ENCODE measurements around the gene PTPA.
A peak's percentile ranks its signal among the peaks of the same experiment; 100 is the strongest.

The PTPA gene

DNA sequence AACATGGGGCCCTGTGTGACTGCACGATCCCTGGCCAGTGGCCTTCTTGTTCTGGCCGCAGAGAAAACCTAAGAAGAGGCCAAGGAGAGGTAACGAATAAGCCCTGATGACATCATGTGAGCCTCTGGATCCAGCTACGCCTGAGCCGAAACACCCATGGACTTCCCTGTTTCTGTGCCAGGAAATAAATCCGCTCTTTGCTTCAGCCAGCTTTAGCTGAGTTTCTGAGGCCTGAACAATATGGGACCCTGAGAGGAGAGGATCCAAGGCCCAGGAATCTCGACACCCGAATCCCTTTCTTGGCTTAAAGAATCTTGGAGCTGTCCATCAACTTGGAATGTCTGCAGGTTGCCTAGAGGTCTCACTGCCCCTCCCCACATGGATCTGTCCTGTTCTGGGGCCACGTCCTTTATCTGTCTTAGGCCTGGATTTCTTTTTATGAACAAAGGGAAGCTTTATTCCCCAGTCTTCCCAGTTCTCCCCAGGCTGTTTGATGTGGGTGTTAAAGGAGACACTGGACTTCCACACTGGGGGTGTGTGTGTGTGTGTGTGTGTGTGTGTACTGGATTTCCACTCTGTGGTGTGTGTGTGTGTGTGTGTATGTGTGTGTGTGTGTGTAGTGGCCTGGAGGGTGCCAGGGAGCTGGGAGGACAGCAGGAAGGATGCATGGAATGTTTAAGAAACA, 53.2 kb downstream of the PTPA start:
- no peak for DNase-seq (ENCODE audit: low spot score)
- TF ChIP-seq, protein P1, sequence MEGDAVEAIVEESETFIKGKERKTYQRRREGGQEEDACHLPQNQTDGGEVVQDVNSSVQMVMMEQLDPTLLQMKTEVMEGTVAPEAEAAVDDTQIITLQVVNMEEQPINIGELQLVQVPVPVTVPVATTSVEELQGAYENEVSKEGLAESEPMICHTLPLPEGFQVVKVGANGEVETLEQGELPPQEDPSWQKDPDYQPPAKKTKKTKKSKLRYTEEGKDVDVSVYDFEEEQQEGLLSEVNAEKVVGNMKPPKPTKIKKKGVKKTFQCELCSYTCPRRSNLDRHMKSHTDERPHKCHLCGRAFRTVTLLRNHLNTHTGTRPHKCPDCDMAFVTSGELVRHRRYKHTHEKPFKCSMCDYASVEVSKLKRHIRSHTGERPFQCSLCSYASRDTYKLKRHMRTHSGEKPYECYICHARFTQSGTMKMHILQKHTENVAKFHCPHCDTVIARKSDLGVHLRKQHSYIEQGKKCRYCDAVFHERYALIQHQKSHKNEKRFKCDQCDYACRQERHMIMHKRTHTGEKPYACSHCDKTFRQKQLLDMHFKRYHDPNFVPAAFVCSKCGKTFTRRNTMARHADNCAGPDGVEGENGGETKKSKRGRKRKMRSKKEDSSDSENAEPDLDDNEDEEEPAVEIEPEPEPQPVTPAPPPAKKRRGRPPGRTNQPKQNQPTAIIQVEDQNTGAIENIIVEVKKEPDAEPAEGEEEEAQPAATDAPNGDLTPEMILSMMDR (IDR thresholded peaks at IDR 0.05; ENCODE audit: extremely low read depth, missing control alignments) = no peak

DNA sequence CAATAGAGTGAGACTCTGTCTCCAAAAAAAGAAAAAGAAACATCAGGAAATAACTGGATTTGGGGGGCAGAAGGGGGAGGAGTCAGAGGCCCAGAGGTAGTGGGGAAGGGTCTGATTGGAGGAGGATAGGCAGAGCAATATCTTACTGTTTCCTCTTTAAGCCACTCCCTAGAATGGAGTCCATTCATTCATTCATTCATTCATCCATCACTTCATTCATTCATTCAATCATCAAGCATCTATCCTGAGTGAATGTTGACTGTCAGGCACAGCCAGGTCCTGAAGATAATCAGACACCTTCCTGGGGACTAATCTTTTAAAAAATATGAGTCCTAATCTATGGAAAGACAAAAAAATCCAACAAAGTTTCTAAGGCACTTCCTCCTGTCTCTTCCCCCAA, 54.0 kb downstream of the PTPA start:
- TF ChIP-seq, protein P1 (IDR thresholded peaks at IDR 0.05; ENCODE audit: extremely low read depth, missing control alignments) = no peak
- no peak for DNase-seq (ENCODE audit: low spot score)

DNA sequence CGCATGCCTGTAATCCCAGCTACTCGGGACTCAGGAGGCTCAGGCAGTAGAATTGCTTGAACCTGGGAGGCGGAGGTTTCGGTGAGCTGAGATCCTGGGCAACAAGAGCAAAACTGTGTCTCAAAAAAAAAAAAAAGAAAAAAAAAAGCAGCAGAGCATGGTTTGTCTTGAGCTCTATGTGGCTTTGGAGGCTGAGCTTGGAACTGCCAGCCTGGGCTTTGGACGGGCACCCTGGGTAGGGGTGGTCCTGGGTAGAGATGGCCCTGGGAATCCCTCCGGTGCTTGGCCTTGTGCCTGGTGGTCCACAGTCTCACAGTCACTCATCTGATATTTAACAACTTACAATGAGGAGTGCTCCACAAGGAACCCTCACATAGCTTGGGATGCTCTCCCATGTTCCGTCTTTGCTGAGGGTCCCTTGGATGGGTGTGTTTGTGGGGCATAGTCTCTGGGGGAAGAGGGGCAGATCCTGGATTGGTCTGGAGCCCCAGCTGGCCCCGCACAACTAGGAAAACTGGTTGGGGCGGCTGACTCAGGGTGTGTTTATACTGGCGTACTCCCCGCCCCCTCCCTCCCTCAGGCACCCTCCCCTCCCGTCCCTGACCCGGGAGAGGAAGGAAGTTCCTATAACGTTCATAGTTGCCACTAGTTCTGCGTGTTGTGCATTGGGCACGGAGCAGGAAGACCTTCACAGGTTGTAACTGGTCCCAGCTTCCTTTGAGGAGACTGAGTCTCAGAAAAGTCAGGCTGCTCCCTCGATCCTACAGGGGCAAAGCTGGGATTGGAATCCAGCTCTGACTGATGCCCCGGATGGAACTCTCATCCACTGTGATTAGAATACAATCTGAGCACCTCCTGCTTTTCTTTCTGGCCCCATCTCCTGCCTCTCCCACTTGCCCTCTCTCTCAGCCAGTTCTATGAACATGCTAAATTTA, 55.7 kb downstream of the PTPA start:
- TF ChIP-seq, protein P1 (IDR thresholded peaks at IDR 0.05; ENCODE audit: extremely low read depth, missing control alignments) = no peak
- peak; percentile 45 for DNase-seq (ENCODE audit: low spot score)

DNA sequence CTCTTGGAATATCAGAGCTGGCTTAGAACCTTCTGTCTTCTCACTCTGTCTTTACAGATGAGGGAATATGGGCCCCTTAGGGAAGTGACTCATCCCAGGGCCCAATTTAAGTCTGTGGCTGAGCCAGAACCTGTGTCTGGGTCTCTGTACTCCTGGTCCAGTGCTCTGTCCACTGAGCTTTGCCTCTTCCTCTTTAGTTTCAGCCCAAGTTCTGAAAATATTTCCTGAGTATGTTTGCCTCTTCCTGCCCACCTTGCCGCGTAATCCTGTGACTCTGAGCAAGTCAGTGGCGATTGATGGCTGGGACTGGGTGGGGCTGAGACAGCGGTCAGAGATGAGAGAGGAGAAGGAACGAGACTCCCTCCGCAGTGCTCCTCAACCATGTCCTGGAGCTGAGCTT, 59.0 kb downstream of the PTPA start:
- TF ChIP-seq, protein P1 (IDR thresholded peaks at IDR 0.05; ENCODE audit: extremely low read depth, missing control alignments) = no peak
- no peak for DNase-seq (ENCODE audit: low spot score)

DNA sequence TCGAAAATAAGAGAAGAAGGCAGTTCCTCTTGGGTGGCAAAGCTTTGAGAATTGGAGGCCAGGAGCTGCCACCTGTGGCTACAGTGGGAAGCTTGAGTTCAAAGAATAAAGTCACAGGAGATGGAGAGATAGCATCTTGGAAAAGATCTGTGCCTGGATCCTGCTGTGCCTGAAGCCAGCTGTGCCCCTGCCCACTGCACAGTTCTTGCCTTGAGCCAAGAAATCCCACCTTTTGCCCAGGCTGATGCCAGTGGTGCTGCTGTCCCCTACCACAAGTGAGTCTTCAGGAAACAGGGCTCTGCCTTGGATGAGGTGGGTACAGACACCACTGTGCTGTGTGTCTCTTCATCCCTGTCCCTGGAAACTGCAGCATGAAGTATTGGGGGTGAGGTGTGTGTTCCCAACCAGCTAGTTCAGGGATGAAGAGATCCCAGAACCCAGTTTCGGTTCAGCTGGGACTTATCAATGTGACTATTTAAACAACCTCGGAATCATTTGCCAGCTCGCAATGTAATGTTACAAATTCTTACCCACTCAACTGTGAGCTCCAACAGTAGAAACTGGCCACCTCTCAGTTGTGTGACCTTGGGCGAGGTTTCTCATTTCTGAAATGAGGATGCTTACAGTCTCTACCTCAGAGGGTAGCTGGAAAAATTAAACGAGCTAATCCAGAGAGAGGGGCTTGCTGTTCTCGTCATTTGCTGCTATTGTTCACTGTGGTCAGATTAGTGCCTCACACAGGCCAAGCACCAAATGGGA, 61.0 kb downstream of the PTPA start:
- TF ChIP-seq, protein P1 (IDR thresholded peaks at IDR 0.05; ENCODE audit: extremely low read depth, missing control alignments) = no peak
- DNase-seq (ENCODE audit: low spot score) = no peak

DNA sequence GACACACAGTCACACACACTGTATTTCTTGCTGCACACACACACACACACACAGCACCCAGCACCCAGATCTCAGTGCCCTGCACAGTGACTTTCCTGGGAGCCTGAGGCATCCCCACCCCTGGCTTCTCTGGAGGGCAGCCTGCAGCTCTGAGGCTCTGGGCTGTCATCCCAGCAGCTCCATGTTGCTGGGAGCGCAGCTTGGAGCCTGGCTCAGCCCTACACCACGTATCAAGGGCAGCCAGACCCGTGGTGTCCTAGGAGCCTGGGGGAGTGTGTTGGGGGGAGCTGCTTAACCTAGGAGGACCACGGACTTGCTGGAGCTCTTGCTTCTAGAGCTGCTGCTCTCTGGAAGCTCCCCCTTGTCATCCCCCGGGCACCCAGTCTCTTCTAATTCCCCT, 61.6 kb downstream of the PTPA start:
- no peak for DNase-seq (ENCODE audit: low spot score)
- TF ChIP-seq, protein P1 (IDR thresholded peaks at IDR 0.05; ENCODE audit: extremely low read depth, missing control alignments) = no peak
